Measurements from ENCODE around the gene COL15A1.

COL15A1 gene

GRCh38 chr9:99112750-99113413 is 169.2 kb downstream of the COL15A1 start:
- Histone ChIP-seq H3K79me2 (ENCODE audit: insufficient read depth, low read length) (peaks cover 100% of the 10 kb centered on the region), H2AFZ (ENCODE audit: low read length) (no peak overlapping the region), H3K4me2 (ENCODE audit: low read depth, low read length, poor library complexity, severe bottlenecking) (peak overlapping the region; percentile 77), H3K9ac (ENCODE audit: low read depth, low read length, poor library complexity, severe bottlenecking) (no peak overlapping the region), H3K4me3 (ENCODE audit: low read length, poor library complexity, severe bottlenecking) (peak overlapping the region; percentile 62), H3K9me2 (replicated peaks; ENCODE audit: low read depth, low read length) (no peaks in the 10 kb centered on the region), H3K4me1 (ENCODE audit: insufficient read depth, low read length, poor library complexity, severe bottlenecking) (peaks cover 88% of the 10 kb centered on the region), H3F3A (ENCODE audit: low read depth) (peaks cover 10% of the 10 kb centered on the region), H3K27me3 (ENCODE audit: insufficient read depth, low read length, poor library complexity, severe bottlenecking) (no peaks in the 10 kb centered on the region), H4K20me1 (ENCODE audit: insufficient read depth, low read length, poor library complexity, severe bottlenecking) (peaks cover 93% of the 10 kb centered on the region), H3K36me3 (ENCODE audit: insufficient read depth, low read length) (no peaks in the 10 kb centered on the region), H3K9me3 (ENCODE audit: insufficient read depth, low read depth, low read length) (no peaks in the 10 kb centered on the region)
- TF ChIP-seq CTCF (conservative IDR thresholded peaks at IDR 0.05; ENCODE audit: low read length) (no peak), EZH2phosphoT487 (IDR thresholded peaks at IDR 0.05; ENCODE audit: borderline replicate concordance) (no peak)

DNA sequence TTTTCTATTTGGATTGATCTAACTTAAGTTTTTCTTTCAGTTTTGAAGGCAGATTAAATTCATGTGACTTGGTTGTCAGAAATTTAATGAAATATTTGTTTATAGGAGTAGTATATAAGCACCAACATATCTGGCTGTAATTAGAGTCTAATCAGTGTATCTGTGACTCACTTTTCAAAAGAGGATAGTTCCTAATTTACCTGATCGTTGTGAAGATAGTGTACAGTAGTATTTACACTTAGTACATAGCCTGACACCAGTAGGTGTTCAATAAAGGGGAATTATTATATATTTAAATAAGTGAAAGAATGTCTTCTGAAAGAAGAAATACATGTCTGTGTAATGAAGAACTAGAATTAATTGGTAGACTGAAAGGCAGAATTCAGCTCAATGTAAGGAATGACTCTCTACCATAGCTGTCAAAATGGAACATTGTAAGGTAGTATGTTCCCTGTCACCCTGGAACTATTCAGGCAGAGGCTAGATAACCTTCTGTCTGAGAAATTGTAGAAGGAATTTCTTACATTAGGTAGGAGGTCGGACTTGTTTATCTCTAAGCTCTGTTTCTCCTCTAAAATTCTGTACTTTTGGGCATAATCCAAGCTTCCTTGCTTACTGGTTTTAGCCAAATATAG is 169.8 kb downstream of the COL15A1 start:
- peaks cover 87% of the 10 kb centered on the region for H3K4me1 ChIP-seq (ENCODE audit: insufficient read depth, low read length, poor library complexity, severe bottlenecking)
- H4K20me1 ChIP-seq (ENCODE audit: insufficient read depth, low read length, poor library complexity, severe bottlenecking): peaks cover 93% of the 10 kb centered on the region
- H3F3A ChIP-seq (ENCODE audit: low read depth): peaks cover 10% of the 10 kb centered on the region
- no peak overlapping the region for H3K9ac ChIP-seq (ENCODE audit: low read depth, low read length, poor library complexity, severe bottlenecking)
- peak overlapping the region; percentile 62 for H3K4me3 ChIP-seq (ENCODE audit: low read length, poor library complexity, severe bottlenecking)
- no peaks in the 10 kb centered on the region for H3K27me3 ChIP-seq (ENCODE audit: insufficient read depth, low read length, poor library complexity, severe bottlenecking)
- H3K36me3 ChIP-seq (ENCODE audit: insufficient read depth, low read length): no peaks in the 10 kb centered on the region
- H3K79me2 ChIP-seq (ENCODE audit: insufficient read depth, low read length): peaks cover 100% of the 10 kb centered on the region
- H3K9me2 ChIP-seq (replicated peaks; ENCODE audit: low read depth, low read length): no peaks in the 10 kb centered on the region
- TF ChIP-seq EZH2phosphoT487 (IDR thresholded peaks at IDR 0.05; ENCODE audit: borderline replicate concordance): no peak
- TF ChIP-seq CTCF (conservative IDR thresholded peaks at IDR 0.05; ENCODE audit: low read length): no peak
- H2AFZ ChIP-seq (ENCODE audit: low read length): no peak overlapping the region
- H3K9me3 ChIP-seq (ENCODE audit: insufficient read depth, low read depth, low read length): no peaks in the 10 kb centered on the region
- peak overlapping the region; percentile 77 for H3K4me2 ChIP-seq (ENCODE audit: low read depth, low read length, poor library complexity, severe bottlenecking)

GRCh38 chr9:99114049-99114440 is 170.3 kb downstream of the COL15A1 start:
- no peaks in the 10 kb centered on the region for H3K27me3 ChIP-seq (ENCODE audit: insufficient read depth, low read length, poor library complexity, severe bottlenecking)
- H3F3A ChIP-seq (ENCODE audit: low read depth): peaks cover 10% of the 10 kb centered on the region
- no peak overlapping the region for H3K4me3 ChIP-seq (ENCODE audit: low read length, poor library complexity, severe bottlenecking)
- peaks cover 87% of the 10 kb centered on the region for H3K4me1 ChIP-seq (ENCODE audit: insufficient read depth, low read length, poor library complexity, severe bottlenecking)
- H3K9ac ChIP-seq (ENCODE audit: low read depth, low read length, poor library complexity, severe bottlenecking): no peak overlapping the region
- peaks cover 92% of the 10 kb centered on the region for H4K20me1 ChIP-seq (ENCODE audit: insufficient read depth, low read length, poor library complexity, severe bottlenecking)
- H3K9me3 ChIP-seq (ENCODE audit: insufficient read depth, low read depth, low read length): no peaks in the 10 kb centered on the region
- peak overlapping the region; percentile 77 for H3K4me2 ChIP-seq (ENCODE audit: low read depth, low read length, poor library complexity, severe bottlenecking)
- no peaks in the 10 kb centered on the region for H3K36me3 ChIP-seq (ENCODE audit: insufficient read depth, low read length)
- H3K79me2 ChIP-seq (ENCODE audit: insufficient read depth, low read length): peaks cover 100% of the 10 kb centered on the region
- no peak overlapping the region for H2AFZ ChIP-seq (ENCODE audit: low read length)
- no peak for TF ChIP-seq CTCF (conservative IDR thresholded peaks at IDR 0.05; ENCODE audit: low read length)
- no peak for TF ChIP-seq EZH2phosphoT487 (IDR thresholded peaks at IDR 0.05; ENCODE audit: borderline replicate concordance)
- no peaks in the 10 kb centered on the region for H3K9me2 ChIP-seq (replicated peaks; ENCODE audit: low read depth, low read length)
